IMR-90 (cell line): ENCODE results near the gene ADD2. TPM values are rescaled to one million over a fixed set of nuclear protein-coding genes. Genes with fewer than 3 reads are reported as not detected.

Source experiments
- ATAC-seq: fragments of 200-7000 bp; cut with Tn5 transposase; 2 replicates; pipeline ENCODE4 v1.9.1; 2020; ENCODE audit warnings: low read depth, mild to moderate bottlenecking, moderate library complexity
- BruUV-seq: library from RNA; stranded (reverse); fragments of 400-500 nt; replicated peaks from 2 replicates; lab custom pipeline; 2021; lab: Mats Ljungman, UMichigan
- CTCF ChIA-PET: fragments of 300-600 bp; formaldehyde crosslinking; extraction: SDS; loops from one replicate; lab custom pipeline; 2021; ENCODE audit warnings: antibody characterized with exemption; lab: Yijun Ruan, JAX
- POLR2A ChIA-PET: fragments of 300-600 bp; sonication (Branson Sonifier 250); formaldehyde crosslinking; loops from one replicate; lab custom pipeline; 2022; ENCODE audit warnings: antibody characterized with exemption; ENCODE audit not compliant: unreplicated experiment; lab: Charles Lee
- DNase-seq: peaks from one replicate; pipeline ENCODE4 v3.0.0; 2013
- H2AFZ ChIP-seq: replicated peaks from 2 replicates; pipeline ENCODE3; 2013; ENCODE audit warnings: low read length, mild to moderate bottlenecking; ENCODE audit not compliant: poor library complexity
- H2AK5ac ChIP-seq: 2 replicates; pipeline ENCODE4 v1.6.1; 2013; ENCODE audit warnings: low read depth, low read length, inconsistent platforms
- H2AK9ac ChIP-seq: replicated peaks from 2 replicates; pipeline ENCODE3; 2013; ENCODE audit warnings: mild to moderate bottlenecking, low read depth, low read length, moderate library complexity; ENCODE audit not compliant: poor library complexity
- H2BK120ac ChIP-seq: 2 replicates; pipeline ENCODE4 v1.6.1; 2013; ENCODE audit warnings: low read depth, low read length, inconsistent platforms
- H2BK15ac ChIP-seq: 3 replicates; pipeline ENCODE4 v1.6.1; 2013; ENCODE audit warnings: low read depth, low read length, inconsistent platforms
- H2BK20ac ChIP-seq: 2 replicates; pipeline ENCODE4 v1.6.1; 2013; ENCODE audit warnings: low read depth, mild to moderate bottlenecking, inconsistent platforms, low read length, moderate library complexity
- H2BK5ac ChIP-seq: 2 replicates; pipeline ENCODE4 v1.6.1; 2013; ENCODE audit warnings: mild to moderate bottlenecking, low read depth, low read length, inconsistent platforms; ENCODE audit not compliant: poor library complexity, severe bottlenecking
- H3K14ac ChIP-seq: replicated peaks from 2 replicates; pipeline ENCODE4 v1.6.1; 2013; ENCODE audit warnings: low read depth, low read length, inconsistent platforms
- H3K18ac ChIP-seq: 2 replicates; pipeline ENCODE4 v1.6.1; 2013; ENCODE audit warnings: low read depth, low read length, control low read depth
- H3K23ac ChIP-seq: 2 replicates; pipeline ENCODE4 v1.6.1; 2013; ENCODE audit warnings: low read depth, low read length, inconsistent platforms
- H3K27ac ChIP-seq: 2 replicates; pipeline ENCODE4 v1.5.1; 2013; ENCODE audit warnings: mild to moderate bottlenecking, control low read depth, low read length; ENCODE audit not compliant: insufficient read depth
- H3K27me3 ChIP-seq: 2 replicates; pipeline ENCODE4 v1.6.1; 2013; ENCODE audit warnings: low read length; ENCODE audit not compliant: control insufficient read depth, insufficient read depth
- H3K36me3 ChIP-seq: 2 replicates; pipeline ENCODE4 v1.6.1; 2013; ENCODE audit warnings: low read length, mixed read lengths; ENCODE audit not compliant: control insufficient read depth, insufficient read depth
- H3K4ac ChIP-seq: 2 replicates; pipeline ENCODE4 v1.6.1; 2013; ENCODE audit warnings: low read depth, low read length, inconsistent platforms
- H3K4me1 ChIP-seq: 2 replicates; pipeline ENCODE4 v1.6.1; 2013; ENCODE audit warnings: low read length, mixed read lengths; ENCODE audit not compliant: control insufficient read depth, insufficient read depth
- H3K4me2 ChIP-seq: 2 replicates; pipeline ENCODE4 v1.6.1; 2013; ENCODE audit warnings: low read depth, mild to moderate bottlenecking, control low read depth, low read length, moderate library complexity
- H3K4me3 ChIP-seq: 2 replicates; pipeline ENCODE4 v1.5.1; 2013; ENCODE audit warnings: low read depth, mild to moderate bottlenecking, control low read depth, low read length, moderate library complexity; ENCODE audit not compliant: insufficient read depth
- H3K56ac ChIP-seq: 2 replicates; pipeline ENCODE4 v1.6.1; 2013; ENCODE audit warnings: low read length, inconsistent platforms; ENCODE audit not compliant: insufficient read depth; ENCODE audit errors: extremely low read depth
- H3K79me1 ChIP-seq, 2 experiments: 2 replicates each; pipeline ENCODE4 v1.6.1; 2013; ENCODE audit warnings: low read length in 2 of 2, inconsistent platforms in 1 of 2, low read depth in 1 of 2
- H3K9ac ChIP-seq: 2 replicates; pipeline ENCODE4 v1.6.1; 2013; ENCODE audit warnings: low read depth, low read length, control low read depth
- H3K9me1 ChIP-seq: 2 replicates; pipeline ENCODE4 v1.6.1; 2013; ENCODE audit warnings: low read length, inconsistent platforms; ENCODE audit not compliant: insufficient read depth
- H3K9me3 ChIP-seq: 2 replicates; pipeline ENCODE4 v1.6.1; 2013; ENCODE audit warnings: low read length; ENCODE audit not compliant: control insufficient read depth, insufficient read depth
- H4K20me1 ChIP-seq: 2 replicates; pipeline ENCODE4 v1.6.1; 2013; ENCODE audit warnings: low read length, inconsistent platforms; ENCODE audit not compliant: insufficient read depth
- H4K5ac ChIP-seq: 2 replicates; pipeline ENCODE4 v1.6.1; 2013; ENCODE audit warnings: mild to moderate bottlenecking, low read depth, low read length, control low read depth
- H4K8ac ChIP-seq, 2 experiments: 2 replicates each; pipeline ENCODE4 v1.6.1; 2013; ENCODE audit warnings: low read depth in 2 of 2, low read length in 2 of 2, control low read depth in 1 of 2, inconsistent platforms in 1 of 2
- H4K91ac ChIP-seq: 2 replicates; pipeline ENCODE4 v1.6.1; 2013; ENCODE audit warnings: low read depth, low read length, inconsistent platforms; ENCODE audit not compliant: insufficient read depth
- BHLHE40 ChIP-seq: fragments of 150-350 bp; IDR thresholded peaks from 2 replicates; pipeline ENCODE4 v1.6.1; 2016; ENCODE audit warnings: mild to moderate bottlenecking, low read depth, low read length
- CEBPB ChIP-seq: IDR thresholded peaks from 2 replicates; pipeline ENCODE4 v1.6.1; 2012; ENCODE audit warnings: low read depth, low read length, improper control_type of control experiment
- CHD1 ChIP-seq: IDR thresholded peaks from 2 replicates; pipeline ENCODE4 v1.6.1; 2012; ENCODE audit warnings: low read depth, low read length, improper control_type of control experiment
- ELK1 ChIP-seq: fragments of 150-350 bp; IDR thresholded peaks from 2 replicates; pipeline ENCODE4 v1.6.1; 2016; ENCODE audit warnings: low read depth, mild to moderate bottlenecking, low read length, moderate library complexity, borderline replicate concordance
- FOS ChIP-seq: fragments of 150-350 bp; IDR thresholded peaks from 2 replicates; pipeline ENCODE4 v1.6.1; 2016; ENCODE audit warnings: low read depth, low read length
- MAFK ChIP-seq: IDR thresholded peaks from 2 replicates; pipeline ENCODE4 v1.6.1; 2012; ENCODE audit warnings: low read depth, low read length, improper control_type of control experiment
- MAZ ChIP-seq: IDR thresholded peaks from 2 replicates; pipeline ENCODE4 v1.6.1; 2012; ENCODE audit warnings: low read depth, mild to moderate bottlenecking, low read length, improper control_type of control experiment, moderate library complexity, borderline replicate concordance
- MXI1 ChIP-seq: IDR thresholded peaks from 2 replicates; pipeline ENCODE4 v1.6.1; 2012; ENCODE audit warnings: low read depth, mild to moderate bottlenecking, low read length, moderate library complexity, borderline replicate concordance
- NFE2L2 ChIP-seq: fragments of 150-350 bp; IDR thresholded peaks from 2 replicates; pipeline ENCODE4 v1.6.1; 2016; ENCODE audit warnings: low read depth, mild to moderate bottlenecking, low read length
- POLR2A ChIP-seq: IDR thresholded peaks from 2 replicates; pipeline ENCODE4 v1.6.1; 2012; ENCODE audit warnings: mild to moderate bottlenecking, low read depth, low read length
- RAD21 ChIP-seq: IDR thresholded peaks from 2 replicates; pipeline ENCODE4 v1.6.1; 2012; ENCODE audit warnings: low read length, improper control_type of control experiment
- RCOR1 ChIP-seq: IDR thresholded peaks from 2 replicates; pipeline ENCODE4 v1.6.1; 2012; ENCODE audit warnings: mild to moderate bottlenecking, low read length, improper control_type of control experiment; ENCODE audit not compliant: insufficient replicate concordance
- RFX5 ChIP-seq: IDR thresholded peaks from 2 replicates; pipeline ENCODE4 v1.8.0; 2012; ENCODE audit warnings: low read depth, mild to moderate bottlenecking, low read length, moderate library complexity
- SMC3 ChIP-seq: fragments of 150-350 bp; IDR thresholded peaks from 2 replicates; pipeline ENCODE4 v1.6.1; 2016; ENCODE audit warnings: low read depth, mild to moderate bottlenecking, antibody characterized with exemption, low read length, moderate library complexity
- USF2 ChIP-seq: fragments of 150-350 bp; IDR thresholded peaks from 2 replicates; pipeline ENCODE4 v1.6.1; 2017; ENCODE audit warnings: mild to moderate bottlenecking, antibody characterized with exemption, low read length, low read depth
- WGBS, 2 experiments: methylation state at CpG; one replicate each; pipeline versions ENCODE4 v1.1.5 to v1.1.7; 2013; ENCODE audit warnings: missing lambda C conversion rate in 2 of 2; ENCODE audit not compliant: insufficient read length in 1 of 2; ENCODE audit errors: extremely low coverage in 2 of 2; 5-methylcytosine and 5-hydroxymethylcytosine counted together
- dilution Hi-C: fragments of 300-500 bp; cut with HindIII; formaldehyde crosslinking; loops from one replicate; pipeline ENCODE4 v1.14.3; 2018; ENCODE audit warnings: low sequenced_read_pairs; ENCODE audit not compliant: unreplicated experiment
- in situ Hi-C: fragments of 300-500 bp; cut with MboI; formaldehyde crosslinking; loops from 3 replicates; pipeline ENCODE4 v1.14.3; 2019; ENCODE audit warnings: low sequenced_read_pairs, inconsistent platforms, mixed read lengths
- intact Hi-C: fragments of 100-400 bp; cut with micrococcal nuclease; formaldehyde crosslinking; loops from 2 replicates; pipeline ENCODE4 v1.10.0; 2022
- polyA plus RNA-seq, 3 experiments: library from polyadenylated mRNA; depleted of rRNA; stranded (reverse); fragments of >200 nt; gene quantifications; 2 replicates each; pipeline ENCODE4 v1.2.3, GENCODE V29; 2012; ENCODE audit warnings: low replicate concordance in 1 of 3
- total RNA-seq: library from RNA; depleted of rRNA; stranded (reverse); fragments of >200 nt; gene quantifications from 2 replicates; pipeline ENCODE4 v1.2.3, GENCODE V29; 2012
- TF ChIP-seq, protein P1 (sequence below): conservative IDR thresholded peaks from 2 replicates; pipeline ENCODE4 v1.5.1; 2012; ENCODE audit warnings: mild to moderate bottlenecking, low read depth, low read length, improper control_type of control experiment

ADD2 gene
- total and polyA plus RNA-seq, 2 of the 4 experiments (the other 2 are of a cell fraction): not detected

DNA sequence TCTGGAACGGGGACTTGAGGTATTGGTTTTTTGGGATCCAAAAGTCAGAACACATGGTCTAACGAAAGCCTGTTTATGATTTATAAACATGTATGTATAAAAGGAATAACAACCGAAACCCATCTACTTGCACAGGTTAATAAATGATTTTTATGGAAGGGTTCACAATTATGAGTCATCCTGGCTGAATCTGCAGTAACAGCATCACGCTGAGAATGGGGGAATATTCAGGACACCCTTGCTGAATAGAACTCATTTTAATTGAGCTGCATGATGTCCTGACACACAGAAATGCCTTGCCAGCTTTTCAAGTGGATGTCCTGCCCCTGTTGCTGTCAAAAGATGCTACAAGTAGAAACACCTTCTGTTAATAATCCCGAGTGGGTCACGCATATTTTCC, 159.6 kb downstream of the ADD2 start:
- Histone ChIP-seq H4K8ac (no peak overlapping the region), H4K5ac (no peak overlapping the region), H2BK15ac (no peak overlapping the region), H2AK5ac (no peak overlapping the region), H3K4me3 (no peak overlapping the region), H2BK120ac (no peak overlapping the region), H3K23ac (no peak overlapping the region), H3K4ac (no peak overlapping the region), H3K79me1 (no peaks in the 10 kb centered on the region), H4K91ac (no peak overlapping the region), H3K27me3 (peaks cover 2% of the 10 kb centered on the region), H3K9me1 (no peaks in the 10 kb centered on the region), H3K18ac (no peak overlapping the region), H3K14ac (no peak overlapping the region), H2BK20ac (no peak overlapping the region), H2AFZ (no peak overlapping the region), H3K36me3 (no peaks in the 10 kb centered on the region), H3K9ac (no peak overlapping the region), H3K27ac (no peak overlapping the region), H3K9me3 (no peaks in the 10 kb centered on the region), H2BK5ac (no peak overlapping the region), H3K56ac (no peak overlapping the region), H4K20me1 (no peaks in the 10 kb centered on the region), H3K4me1 (no peaks in the 10 kb centered on the region), H3K4me2 (no peak overlapping the region), H2AK9ac (no peak overlapping the region)
- TF ChIP-seq FOS (no peak), RFX5 (no peak), NFE2L2 (no peak), CHD1 (no peak), ELK1 (no peak), SMC3 (no peak), RAD21 (no peak), POLR2A (no peak), CEBPB (no peak), MXI1 (no peak), USF2 (no peak), RCOR1 (no peak), MAFK (no peak), MAZ (no peak), BHLHE40 (no peak)
- TF ChIP-seq, protein P1, sequence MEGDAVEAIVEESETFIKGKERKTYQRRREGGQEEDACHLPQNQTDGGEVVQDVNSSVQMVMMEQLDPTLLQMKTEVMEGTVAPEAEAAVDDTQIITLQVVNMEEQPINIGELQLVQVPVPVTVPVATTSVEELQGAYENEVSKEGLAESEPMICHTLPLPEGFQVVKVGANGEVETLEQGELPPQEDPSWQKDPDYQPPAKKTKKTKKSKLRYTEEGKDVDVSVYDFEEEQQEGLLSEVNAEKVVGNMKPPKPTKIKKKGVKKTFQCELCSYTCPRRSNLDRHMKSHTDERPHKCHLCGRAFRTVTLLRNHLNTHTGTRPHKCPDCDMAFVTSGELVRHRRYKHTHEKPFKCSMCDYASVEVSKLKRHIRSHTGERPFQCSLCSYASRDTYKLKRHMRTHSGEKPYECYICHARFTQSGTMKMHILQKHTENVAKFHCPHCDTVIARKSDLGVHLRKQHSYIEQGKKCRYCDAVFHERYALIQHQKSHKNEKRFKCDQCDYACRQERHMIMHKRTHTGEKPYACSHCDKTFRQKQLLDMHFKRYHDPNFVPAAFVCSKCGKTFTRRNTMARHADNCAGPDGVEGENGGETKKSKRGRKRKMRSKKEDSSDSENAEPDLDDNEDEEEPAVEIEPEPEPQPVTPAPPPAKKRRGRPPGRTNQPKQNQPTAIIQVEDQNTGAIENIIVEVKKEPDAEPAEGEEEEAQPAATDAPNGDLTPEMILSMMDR: no peak
- DNase-seq (no peak), ATAC-seq (no peak)
- in situ Hi-C loops (no loop called here), intact Hi-C loops (no loop called here), dilution Hi-C loops (no loop called here)
- ChIA-PET POLR2A (no interaction called here), CTCF (interaction anchor here (1.5 kb wide), 1 partner anchor 9 kb away, joined by 3 read pairs; no protein-coding TSS in a partner anchor)
- WGBS, 2 experiments: 58% methylated on average over 3 of the region's 6 CpGs; no CpG with 5 or more reads in 1 of the 2 experiments
- no TSS peak for BruUV-seq
